ENCODE data around the gene TNFSF15.

GRCh38 chr9:114845373-114845772 lies 39.5 kb upstream of the TNFSF15 start:
- no peak for TF ChIP-seq CTCF (conservative IDR thresholded peaks at IDR 0.05)
- no peak for TF ChIP-seq EZH2 (IDR thresholded peaks at IDR 0.05; ENCODE audit: low read depth)

Data from PC-9 (cell line).